Heart left ventricle (tissue), 13 donors: ENCODE results near the gene MBD3L4.

Experiments
- POLR2A ChIP-seq, 2 donors: fragments of 450-650 bp; IDR thresholded peaks; one replicate each; pipeline ENCODE4 v1.6.1; 2017; ENCODE audit warnings: antibody characterized with exemption in 2 of 2, mild to moderate bottlenecking in 2 of 2, moderate library complexity in 2 of 2
- TF ChIP-seq, protein P1 (sequence below), 12 donors: fragments of 200-600 bp; sonication (generic) in 4 of 12; IDR thresholded peaks; one replicate each; pipeline versions ENCODE4 v1.5.0 to v1.8.0; 2018 to 2022; ENCODE audit warnings: antibody characterized with exemption in 12 of 12, mild to moderate bottlenecking in 5 of 12
- donor health status: ischemic (EF 13 %, LVEDD 7.1; RV severe dilation, severe dysfunction).
- donor health status: DM: no; HTN: yes; CAD: no.
- donor health status: DM: no; HTN: no; CAD: no.
- donor health status: ischemic (EF 25% LVEDD 6.9; RV normal size, moderate dysfunction).
- donor health status: ischemic (EF 25% LVEDD 5.7; RV mildly dilated, moderate dysfunction).
- donor health status: ischemic (EF 35%, LVEDD 5.7; RV mildly dilated, moderate dysfunction).
- donor health status: nonischemic (EF 11% LVEDD 7.7; RV severe dilation, severe dysfunction).
- donor health status: DM: yes; HTN: yes; CAD: no.
- donor health status: PGD.
- donor health status: ischemic (EF 29% LVEDD 5.4; RV normal size, mild dysfunction).
- donor health status: nonischemic (EF 23%, LVEDD 6.1; RV moderate dilation, normal function).

DNA sequence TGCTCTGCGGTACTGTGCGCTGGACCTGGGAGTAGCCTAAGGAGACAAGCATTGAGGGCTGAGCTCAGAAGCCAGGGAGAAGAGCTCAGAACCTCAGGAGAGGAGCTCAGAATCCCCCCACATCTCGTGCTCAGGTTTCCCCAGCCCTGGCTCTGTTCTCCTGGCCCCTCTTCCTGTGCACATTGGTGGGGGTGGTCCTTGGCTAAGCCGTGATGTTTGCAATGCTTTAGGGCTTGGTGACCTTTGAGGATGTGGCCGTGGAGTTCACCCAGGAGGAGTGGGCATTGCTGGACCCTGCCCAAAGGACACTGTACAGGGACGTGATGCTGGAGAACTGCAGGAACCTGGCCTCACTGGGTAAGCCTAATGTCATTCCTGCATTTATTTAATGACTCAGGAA, 36.2 kb upstream of the MBD3L4 start:
- TF ChIP-seq, protein P1, sequence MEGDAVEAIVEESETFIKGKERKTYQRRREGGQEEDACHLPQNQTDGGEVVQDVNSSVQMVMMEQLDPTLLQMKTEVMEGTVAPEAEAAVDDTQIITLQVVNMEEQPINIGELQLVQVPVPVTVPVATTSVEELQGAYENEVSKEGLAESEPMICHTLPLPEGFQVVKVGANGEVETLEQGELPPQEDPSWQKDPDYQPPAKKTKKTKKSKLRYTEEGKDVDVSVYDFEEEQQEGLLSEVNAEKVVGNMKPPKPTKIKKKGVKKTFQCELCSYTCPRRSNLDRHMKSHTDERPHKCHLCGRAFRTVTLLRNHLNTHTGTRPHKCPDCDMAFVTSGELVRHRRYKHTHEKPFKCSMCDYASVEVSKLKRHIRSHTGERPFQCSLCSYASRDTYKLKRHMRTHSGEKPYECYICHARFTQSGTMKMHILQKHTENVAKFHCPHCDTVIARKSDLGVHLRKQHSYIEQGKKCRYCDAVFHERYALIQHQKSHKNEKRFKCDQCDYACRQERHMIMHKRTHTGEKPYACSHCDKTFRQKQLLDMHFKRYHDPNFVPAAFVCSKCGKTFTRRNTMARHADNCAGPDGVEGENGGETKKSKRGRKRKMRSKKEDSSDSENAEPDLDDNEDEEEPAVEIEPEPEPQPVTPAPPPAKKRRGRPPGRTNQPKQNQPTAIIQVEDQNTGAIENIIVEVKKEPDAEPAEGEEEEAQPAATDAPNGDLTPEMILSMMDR (IDR thresholded peaks at IDR 0.05): no peak
- no peak for TF ChIP-seq POLR2A (IDR thresholded peaks at IDR 0.05)
